HepG2 (cell line): ENCODE measurements around the gene UNKL. TPM values are rescaled to one million over a fixed set of nuclear protein-coding genes. Genes with fewer than 3 reads are reported as not detected.

Source experiments
- ATAC-seq: fragments of 200-7000 bp; cut with Tn5 transposase; 3 replicates; pipeline ENCODE4 v1.9.1; 2020; ENCODE audit warnings: mild to moderate bottlenecking, moderate library complexity
- BruUV-seq: library from RNA; stranded (reverse); fragments of 400-500 nt; replicated peaks from 2 replicates; lab custom pipeline; 2021; lab: Mats Ljungman, UMichigan
- CTCF ChIA-PET: fragments of 300-600 bp; formaldehyde crosslinking; extraction: SDS; loops from one replicate; lab custom pipeline; 2021; ENCODE audit warnings: low total read pairs, inconsistent platforms, low intra/inter-chr PET ratio; lab: Yijun Ruan, JAX
- POLR2A ChIA-PET: fragments of 350-600 bp; sonication (Branson Sonifier 250); formaldehyde crosslinking; loops from one replicate; lab custom pipeline; 2020; ENCODE audit warnings: antibody characterized with exemption, inconsistent platforms; lab: Yijun Ruan, JAX
- DNase-seq: peaks from one replicate; pipeline ENCODE4 v3.0.0-alpha.2; 2015; ENCODE audit warnings: low spot score
- FAIRE-seq: peaks from 3 replicates; lab custom pipeline; 2011; peaks lifted over from hg19 to GRCh38; lab: Jason Lieb, UNC
- H2AFZ ChIP-seq: one replicate; pipeline ENCODE4 v1.6.1; 2011; ENCODE audit warnings: low read length, inconsistent platforms
- H3K27ac ChIP-seq: fragments of 300-600 bp; 3 replicates; pipeline ENCODE4 v1.8.0; 2011; ENCODE audit warnings: mixed run types, mild to moderate bottlenecking, mixed read lengths, low read length, inconsistent platforms; ENCODE audit not compliant: insufficient read depth; ENCODE audit errors: extremely low read length
- H3K27me3 ChIP-seq, 2 experiments: fragments of 200-600 bp in 1 of 2; 2 replicates in 1 of 2; 3 replicates in 1 of 2; pipeline versions ENCODE4 v1.6.0 to v1.8.0; 2011; ENCODE audit warnings: low read length in 2 of 2, mild to moderate bottlenecking in 2 of 2, moderate library complexity in 2 of 2, inconsistent platforms in 1 of 2; ENCODE audit not compliant: insufficient read depth in 2 of 2, control insufficient read depth in 1 of 2
- H3K36me3 ChIP-seq, 2 experiments: fragments of 200-600 bp in 1 of 2; replicated peaks in 1 of 2; 2 replicates in 1 of 2; 3 replicates in 1 of 2; pipeline versions ENCODE4 v1.5.1 to v1.8.0; 2011; ENCODE audit warnings: low read length in 2 of 2, inconsistent platforms in 1 of 2; ENCODE audit not compliant: insufficient read depth in 2 of 2, control insufficient read depth in 1 of 2
- H3K4me1 ChIP-seq: 2 replicates; pipeline ENCODE4 v1.5.1; 2012; ENCODE audit warnings: low read length, inconsistent platforms; ENCODE audit not compliant: insufficient read depth
- H3K4me2 ChIP-seq: 2 replicates; pipeline ENCODE4 v1.6.0; 2011; ENCODE audit warnings: low read depth, low read length, inconsistent platforms
- H3K4me3 ChIP-seq, 3 experiments: fragments of 200-600 bp in 1 of 3; sonication (generic), shearing (Covaris generic) in 1 of 3; replicated peaks in 1 of 3; 2 replicates each; pipeline ENCODE4 v1.5.1; 2011 to 2016; ENCODE audit warnings: low read length in 3 of 3, inconsistent platforms in 2 of 3, low read depth in 2 of 3, mild to moderate bottlenecking in 2 of 3, control low read depth in 1 of 3, mixed read lengths in 1 of 3; ENCODE audit not compliant: insufficient read depth in 1 of 3
- H3K79me2 ChIP-seq: one replicate; pipeline ENCODE4 v1.6.1; 2011; ENCODE audit warnings: low read length, inconsistent platforms; ENCODE audit not compliant: insufficient read depth
- H3K9ac ChIP-seq: 2 replicates; pipeline ENCODE4 v1.6.0; 2011; ENCODE audit warnings: mild to moderate bottlenecking, low read depth, low read length, inconsistent platforms; ENCODE audit not compliant: insufficient read depth
- H3K9me3 ChIP-seq: 2 replicates; pipeline ENCODE4 v1.5.1; 2012; ENCODE audit warnings: mild to moderate bottlenecking, low read length
- H4K20me1 ChIP-seq: 2 replicates; pipeline ENCODE4 v1.6.0; 2011; ENCODE audit warnings: inconsistent platforms, mild to moderate bottlenecking, low read length, moderate library complexity; ENCODE audit not compliant: insufficient read depth
- AGO2 ChIP-seq: fragments of 200-400 bp; formaldehyde crosslinking; optimal IDR thresholded peaks from 2 replicates; pipeline ENCODE3; 2017; ENCODE audit warnings: mild to moderate bottlenecking, low read depth, low read length, moderate library complexity
- FOXA1 ChIP-seq, 2 experiments: fragments of 450-650 bp in 1 of 2; sonication (generic) in 1 of 2; formaldehyde crosslinking in 1 of 2; IDR thresholded peaks; 2 replicates each; pipeline versions ENCODE4 v1.4.0 to v1.6.1; 2016 to 2020; ENCODE audit warnings: missing genetic modification reagents in 1 of 2
- KLF11 ChIP-seq: IDR thresholded peaks from 2 replicates; pipeline ENCODE4 v1.6.1; 2016; ENCODE audit warnings: missing compliant biosample characterization
- MIXL1 ChIP-seq: IDR thresholded peaks from 2 replicates; pipeline ENCODE4 v1.6.1; 2016
- ZNF430 ChIP-seq: sonication (generic); formaldehyde crosslinking; IDR thresholded peaks from 2 replicates; pipeline ENCODE4 v1.9.0; 2021; ENCODE audit warnings: mild to moderate bottlenecking, missing genetic modification reagents
- WGBS: methylation state at CpG from one replicate; pipeline ENCODE4 v1.1.6; 2017; ENCODE audit warnings: low lambda C conversion rate; 5-methylcytosine and 5-hydroxymethylcytosine counted together
- in situ Hi-C: cut with HindIII; loops from 2 replicates; pipeline ENCODE4 v1.10.0; 2017; ENCODE audit warnings: low pct_unique_long_range_greater_than_20kb; ENCODE audit not compliant: extremely low pct_ligation_motif_present
- intact Hi-C: fragments of 100-400 bp; cut with micrococcal nuclease; formaldehyde crosslinking; loops from one replicate; pipeline ENCODE4 v1.10.0; 2022; ENCODE audit not compliant: unreplicated experiment
- polyA plus RNA-seq, 8 experiments: library from polyadenylated mRNA; depleted of rRNA in 3 of 8; stranded (reverse) in 7 of 8; unstranded in 1 of 8; fragments of >200 nt; fragmentation: Illumina TruSeq in 4 of 8; extraction: Trizol in 4 of 8; gene quantifications; 2 replicates each; pipeline versions ENCODE4 v1.2.1 to v1.2.3, GENCODE V29; 2011 to 2016; ENCODE audit warnings: low read depth in 4 of 8, missing spikeins in 1 of 8, mixed read lengths in 1 of 8; ENCODE audit not compliant: insufficient read depth in 1 of 8
- total RNA-seq, 5 experiments: library from RNA; depleted of rRNA; stranded (reverse); fragments of >200 nt; fragmentation: Illumina TruSeq; extraction: Trizol; gene quantifications; 2 replicates each; pipeline ENCODE4 v1.2.3, GENCODE V29; 2016; ENCODE audit warnings: low read depth in 1 of 5
- TF ChIP-seq, protein P1 (sequence below): sonication (generic); formaldehyde crosslinking; IDR thresholded peaks from 2 replicates; pipeline ENCODE4 v1.5.1; 2020; ENCODE audit warnings: missing genetic modification reagents, mild to moderate bottlenecking, borderline replicate concordance
- TF ChIP-seq, protein P2 (sequence below): sonication (generic); formaldehyde crosslinking; IDR thresholded peaks from 2 replicates; pipeline ENCODE4 v1.4.0; 2020; ENCODE audit warnings: missing genetic modification reagents

Gene UNKL
- total and polyA plus RNA-seq, 2 of the 13 experiments (the other 11 are each of a cell fraction or from before 2014, with no cell fraction given): 10.4 to 17.6 TPM

- TF ChIP-seq, protein P1, sequence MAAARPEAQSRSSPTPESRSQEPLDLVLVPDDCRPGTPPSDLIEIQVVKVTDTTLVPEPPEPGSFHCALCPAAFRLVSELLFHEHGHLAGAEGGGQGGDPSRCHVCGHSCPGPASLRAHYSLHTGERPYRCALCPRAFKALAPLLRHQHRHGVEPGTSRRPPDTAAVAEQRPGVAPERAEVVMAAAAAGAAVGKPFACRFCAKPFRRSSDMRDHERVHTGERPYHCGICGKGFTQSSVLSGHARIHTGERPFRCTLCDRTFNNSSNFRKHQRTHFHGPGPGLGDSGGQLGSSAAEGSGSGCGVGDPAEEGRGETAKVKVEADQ: no peak
- TF ChIP-seq ZNF430 (CRISPR knock-in tag) (no peak), MIXL1 (CRISPR knock-in tag) (no peak), KLF11 (no peak)
- TF ChIP-seq, protein P2, sequence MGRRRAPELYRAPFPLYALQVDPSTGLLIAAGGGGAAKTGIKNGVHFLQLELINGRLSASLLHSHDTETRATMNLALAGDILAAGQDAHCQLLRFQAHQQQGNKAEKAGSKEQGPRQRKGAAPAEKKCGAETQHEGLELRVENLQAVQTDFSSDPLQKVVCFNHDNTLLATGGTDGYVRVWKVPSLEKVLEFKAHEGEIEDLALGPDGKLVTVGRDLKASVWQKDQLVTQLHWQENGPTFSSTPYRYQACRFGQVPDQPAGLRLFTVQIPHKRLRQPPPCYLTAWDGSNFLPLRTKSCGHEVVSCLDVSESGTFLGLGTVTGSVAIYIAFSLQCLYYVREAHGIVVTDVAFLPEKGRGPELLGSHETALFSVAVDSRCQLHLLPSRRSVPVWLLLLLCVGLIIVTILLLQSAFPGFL (CRISPR knock-in tag): no peak
- TF ChIP-seq, all 625 proteins: peak for 0
Observed at GRCh38 chr16:1455190-1456171, 41.0 kb upstream of the UNKL start (continued).

DNA sequence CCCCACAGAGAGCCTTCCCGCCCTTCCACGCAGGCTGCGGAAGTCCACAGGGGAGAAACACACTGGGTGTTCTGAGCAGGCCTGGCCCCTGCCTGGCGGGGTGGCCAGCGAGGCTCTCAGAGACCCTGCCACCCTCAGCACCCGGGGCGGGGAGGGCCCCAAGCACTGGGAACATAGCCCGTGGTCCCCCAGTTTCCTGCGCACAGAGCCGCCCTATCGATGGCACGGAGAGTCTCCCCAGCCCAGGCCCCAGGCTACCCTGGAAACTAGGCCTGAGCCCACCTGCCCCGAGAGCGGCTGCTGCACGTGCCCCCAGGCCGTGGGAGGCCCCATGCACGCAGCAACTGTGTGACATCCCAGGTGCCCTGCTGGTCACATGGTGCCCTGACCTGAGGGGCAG, 40.1 kb upstream of the UNKL start:
- no peak for DNase-seq
- Histone ChIP-seq H3K27me3 (no peaks in the 10 kb centered on the region), H3K9ac (no peak overlapping the region), H2AFZ (no peak overlapping the region), H3K27ac (no peak overlapping the region), H3K4me3 (no peak overlapping the region), H4K20me1 (no peaks in the 10 kb centered on the region), H3K4me2 (no peak overlapping the region), H3K4me1 (no peaks in the 10 kb centered on the region), H3K79me2 (no peaks in the 10 kb centered on the region), H3K9me3 (no peaks in the 10 kb centered on the region), H3K36me3 (peaks cover 11 to 23% of the 10 kb centered on the region in 2 experiments; a peak in 4 of 5 replicates)
- no peak for ATAC-seq
- in situ Hi-C loops (no loop called here), intact Hi-C loops (no loop called here)
- TF ChIP-seq AGO2: peak; percentile 41
- TF ChIP-seq FOXA1 (IDR thresholded peaks at IDR 0.05): no peak
- no peak for TF ChIP-seq FOXA1 (CRISPR knock-in tag; IDR thresholded peaks at IDR 0.05)
- 96% methylated on average over 4 of the region's 17 CpGs for WGBS
- CTCF ChIA-PET: no interaction called here
- FAIRE-seq: no peak
- BruUV-seq: no TSS peak
- POLR2A ChIA-PET: no interaction called here
